OCI-LY1 (cell line): ENCODE measurements around the gene HCFC1.

Experiments used
- H2AFZ ChIP-seq: fragments of 200-600 bp; sonication (generic), shearing (Covaris generic); 2 replicates; pipeline ENCODE4 v1.6.0; 2014; ENCODE audit warnings: antibody characterized with exemption, mild to moderate bottlenecking, low read length
- H3F3A ChIP-seq: fragments of 200-600 bp; sonication (generic), shearing (Covaris generic); 2 replicates; pipeline ENCODE4 v1.6.0; 2014; ENCODE audit warnings: mild to moderate bottlenecking, antibody characterized with exemption, low read length, moderate library complexity; ENCODE audit not compliant: insufficient read depth
- H3K27ac ChIP-seq: fragments of 200-600 bp; sonication (generic); 2 replicates; pipeline ENCODE4 v1.5.1; 2014; ENCODE audit warnings: low read length, mixed run types, mild to moderate bottlenecking, low read depth; ENCODE audit not compliant: poor library complexity, severe bottlenecking
- H3K27me3 ChIP-seq: fragments of 200-600 bp; sonication (generic); 2 replicates; pipeline ENCODE4 v1.6.0; 2014; ENCODE audit warnings: antibody characterized with exemption, mild to moderate bottlenecking, low read length, moderate library complexity; ENCODE audit not compliant: insufficient read depth
- H3K36me3 ChIP-seq: fragments of 200-600 bp; sonication (generic); 2 replicates; pipeline ENCODE4 v1.6.1; 2014; ENCODE audit warnings: mild to moderate bottlenecking, antibody characterized with exemption, low read length, moderate library complexity, mixed read lengths; ENCODE audit not compliant: insufficient read depth
- H3K4me1 ChIP-seq: fragments of 200-600 bp; sonication (generic); 2 replicates; pipeline ENCODE4 v1.5.1; 2014; ENCODE audit warnings: mild to moderate bottlenecking, low read length, moderate library complexity; ENCODE audit not compliant: insufficient read depth, severe bottlenecking
- H3K4me2 ChIP-seq: fragments of 200-600 bp; sonication (generic), shearing (Covaris generic); 2 replicates; pipeline ENCODE4 v1.6.1; 2014; ENCODE audit warnings: low read length
- H3K4me3 ChIP-seq: fragments of 200-600 bp; sonication (generic); 2 replicates; pipeline ENCODE4 v1.5.1; 2014; ENCODE audit warnings: low read length, low read depth, mild to moderate bottlenecking, mixed read lengths; ENCODE audit not compliant: poor library complexity, severe bottlenecking
- H3K79me2 ChIP-seq: fragments of 200-600 bp; shearing (Covaris generic); 2 replicates; pipeline ENCODE4 v1.6.1; 2016; ENCODE audit warnings: mixed run types, low read length, mixed read lengths; ENCODE audit not compliant: insufficient read depth
- H3K9ac ChIP-seq: fragments of 200-600 bp; sonication (generic), shearing (Covaris generic); 2 replicates; pipeline ENCODE4 v1.6.1; 2014; ENCODE audit warnings: mild to moderate bottlenecking, low read length, mixed read lengths
- H3K9me2 ChIP-seq: fragments of 200-600 bp; sonication (generic), shearing (Covaris generic); 2 replicates; pipeline ENCODE4 v1.6.1; 2014; ENCODE audit warnings: low read depth, mild to moderate bottlenecking, low read length, mixed read lengths
- H3K9me3 ChIP-seq: fragments of 200-600 bp; shearing (Covaris generic); 2 replicates; pipeline ENCODE4 v1.6.1; 2014; ENCODE audit warnings: low read length, mixed read lengths
- H4K20me1 ChIP-seq: fragments of 200-600 bp; sonication (generic), shearing (Covaris generic); 2 replicates; pipeline ENCODE4 v1.6.0; 2016; ENCODE audit warnings: mild to moderate bottlenecking, low read length; ENCODE audit not compliant: insufficient read depth
- CTCF ChIP-seq: fragments of 200-600 bp; sonication (generic), shearing (Covaris generic); IDR thresholded peaks from 2 replicates; pipeline ENCODE4 v1.5.1; 2017; ENCODE audit warnings: mild to moderate bottlenecking, antibody characterized with exemption, low read length, moderate library complexity, mixed read lengths
- EZH2 ChIP-seq: fragments of 200-600 bp; sonication (generic), shearing (Covaris generic); IDR thresholded peaks from 2 replicates; pipeline ENCODE4 v1.8.0; 2017; ENCODE audit warnings: borderline replicate concordance, mixed run types, mild to moderate bottlenecking, antibody characterized with exemption, low read length, moderate library complexity, mixed read lengths

The HCFC1 gene

DNA sequence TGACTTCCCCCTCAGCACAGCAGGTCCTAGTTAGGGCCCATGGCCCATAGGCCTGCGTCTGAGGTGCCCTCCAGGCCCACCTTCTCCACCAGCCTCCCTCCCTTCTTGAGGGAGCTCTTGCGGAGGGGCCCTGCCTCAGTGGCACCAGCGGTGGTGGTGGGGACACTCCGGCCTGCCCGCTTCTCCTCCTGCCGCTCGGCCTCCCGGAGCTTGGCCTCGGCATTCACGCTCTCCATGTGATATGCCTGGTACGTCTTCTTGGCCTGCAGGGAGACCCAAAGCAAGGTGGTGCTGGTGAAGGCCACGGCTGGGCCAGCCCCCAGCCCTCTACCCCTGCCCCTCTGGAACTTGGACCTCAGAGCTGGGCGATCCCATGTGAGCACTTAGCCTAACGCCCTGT lies 51.1 kb downstream of the HCFC1 start:
- Histone ChIP-seq H3K4me3 (no peak overlapping the region), H4K20me1 (no peaks in the 10 kb centered on the region), H3K4me2 (no peak overlapping the region), H3F3A (no peaks in the 10 kb centered on the region), H3K36me3 (peaks cover 43% of the 10 kb centered on the region), H3K4me1 (peaks cover 28% of the 10 kb centered on the region), H3K9me3 (no peaks in the 10 kb centered on the region), H3K27me3 (no peaks in the 10 kb centered on the region), H2AFZ (no peak overlapping the region), H3K9ac (no peak overlapping the region), H3K9me2 (no peaks in the 10 kb centered on the region), H3K27ac (no peak overlapping the region), H3K79me2 (no peaks in the 10 kb centered on the region)
- TF ChIP-seq EZH2 = no peak
- no peak for TF ChIP-seq CTCF

DNA sequence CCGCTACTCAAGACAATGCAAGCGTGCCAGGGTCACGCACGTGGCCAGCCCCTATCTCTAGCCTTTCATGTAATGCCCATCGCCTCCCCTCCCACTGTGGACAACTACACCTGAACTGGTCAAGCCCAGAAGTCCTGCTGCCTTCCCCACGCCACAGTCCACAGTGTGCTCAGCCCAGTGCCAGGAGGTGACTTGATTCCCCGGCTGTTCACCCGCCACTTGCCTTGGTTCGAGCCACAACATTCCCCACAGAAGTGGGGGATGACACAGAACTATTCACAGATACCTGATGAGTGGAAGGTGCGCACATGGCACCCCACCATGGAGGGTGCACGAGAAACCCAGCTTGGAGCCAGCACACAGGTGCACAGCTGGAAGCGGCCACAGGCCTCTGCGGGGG lies 52.3 kb downstream of the HCFC1 start:
- H3K27ac ChIP-seq = no peak overlapping the region
- H2AFZ ChIP-seq = no peak overlapping the region
- H3K9me2 ChIP-seq = no peaks in the 10 kb centered on the region
- no peaks in the 10 kb centered on the region for H3K79me2 ChIP-seq
- no peak overlapping the region for H3K4me2 ChIP-seq
- peaks cover 15% of the 10 kb centered on the region for H3K4me1 ChIP-seq
- H3K9ac ChIP-seq = no peak overlapping the region
- TF ChIP-seq CTCF (no peak), EZH2 (no peak)
- H3F3A ChIP-seq = no peaks in the 10 kb centered on the region
- H3K9me3 ChIP-seq = no peaks in the 10 kb centered on the region
- H4K20me1 ChIP-seq = no peaks in the 10 kb centered on the region
- no peak overlapping the region for H3K4me3 ChIP-seq
- H3K27me3 ChIP-seq = no peaks in the 10 kb centered on the region
- peaks cover 48% of the 10 kb centered on the region for H3K36me3 ChIP-seq

DNA sequence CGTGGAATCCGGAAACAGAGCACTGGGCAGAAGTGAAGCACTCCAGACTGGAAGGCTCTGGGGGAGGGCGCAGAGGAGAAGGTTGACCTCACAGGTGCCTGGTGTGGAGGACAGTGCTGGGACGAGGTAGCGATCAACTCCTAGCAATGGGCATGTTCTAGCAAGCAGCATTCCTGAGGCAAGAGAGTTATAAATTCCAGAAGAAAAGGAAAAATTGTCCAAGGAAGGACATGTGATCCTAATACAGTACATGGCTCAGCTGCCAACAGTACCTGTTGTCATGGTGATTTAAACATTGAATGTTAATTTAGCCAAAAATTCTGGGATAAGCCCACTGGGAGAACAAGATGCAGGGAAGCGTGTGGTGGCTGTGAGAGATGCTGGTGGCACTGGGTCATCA lies 53.7 kb downstream of the HCFC1 start:
- Histone ChIP-seq H3K27ac (no peak overlapping the region), H3K4me1 (peaks cover under 1% of the 10 kb centered on the region), H3K4me2 (no peak overlapping the region), H3K36me3 (peaks cover 55% of the 10 kb centered on the region), H4K20me1 (no peaks in the 10 kb centered on the region), H3K9ac (no peak overlapping the region), H3F3A (no peaks in the 10 kb centered on the region), H3K27me3 (no peaks in the 10 kb centered on the region), H3K9me2 (no peaks in the 10 kb centered on the region), H3K4me3 (no peak overlapping the region), H2AFZ (no peak overlapping the region), H3K79me2 (no peaks in the 10 kb centered on the region), H3K9me3 (no peaks in the 10 kb centered on the region)
- TF ChIP-seq EZH2 (no peak), CTCF (no peak)
